ENCODE data around the gene TRAF7. TPM values are rescaled to one million over a fixed set of nuclear protein-coding genes. Genes with fewer than 3 reads are reported as not detected.

TRAF7 gene
- total and polyA plus RNA-seq, 2 donors (not counting 1 experiment from before 2014, with no cell fraction given) = 46.1 to 50.9 TPM

- Mint-ChIP-seq H3K4me3 (no peak overlapping the region), H3K27ac (no peak overlapping the region), H3K9me3 (ENCODE audit: insufficient read depth) (no peaks in the 10 kb centered on the region), H3K27me3 (no peaks in the 10 kb centered on the region), H3K4me1 (peaks cover 32% of the 10 kb centered on the region)
- H3K36me3 ChIP-seq (replicated peaks in 1 of 2; ENCODE audit: control extremely low read depth in 1 of 2, control insufficient read depth in 1 of 2, extremely low read depth in 1 of 2, insufficient read depth in 2 of 2, low read length in 1 of 2) = peaks cover 0 to 37% of the 10 kb centered on the region in 2 experiments
- POLR2A ChIA-PET = interaction anchor here (0.5 kb wide), 1 partner anchor 7 kb away, joined by 5 read pairs; no protein-coding TSS in a partner anchor
- intact Hi-C loops (cut with micrococcal nuclease) = no loop called here
- no peaks in the 10 kb centered on the region for H3K9me3 ChIP-seq (ENCODE audit: control extremely low read depth in 1 of 3, control insufficient read depth in 2 of 3, insufficient read depth in 1 of 3, low read length in 2 of 3)
- H4K20me1 ChIP-seq (ENCODE audit: control insufficient read depth, insufficient read depth, low read length, poor library complexity, severe bottlenecking) = peaks cover 11% of the 10 kb centered on the region
- peaks cover 25% of the 10 kb centered on the region for H3K79me2 ChIP-seq (ENCODE audit: control insufficient read depth, insufficient read depth, low read length)
- no peak for TF ChIP-seq EZH2 (IDR thresholded peaks at IDR 0.05; ENCODE audit: borderline replicate concordance, insufficient read depth, low read depth, low read length, poor library complexity, severe bottlenecking)
- TF ChIP-seq CTCF (IDR thresholded peaks at IDR 0.05) = no peak
- DNase-seq (no peak), ATAC-seq (ENCODE audit: low read depth) (no peak)
- H3K4me1 ChIP-seq (ENCODE audit: control insufficient read depth in 2 of 2, insufficient read depth in 2 of 2, low read length in 2 of 2) = peaks cover 21 to 34% of the 10 kb centered on the region in 2 donors
- no peak overlapping the region for H3K9ac ChIP-seq (ENCODE audit: low read length)
- H3K4me2 ChIP-seq (replicated peaks; ENCODE audit: low read depth, low read length, poor library complexity, severe bottlenecking) = no peak overlapping the region
- no peaks in the 10 kb centered on the region for H3K27me3 ChIP-seq (replicated peaks in 1 of 4; ENCODE audit: control extremely low read depth in 1 of 4, control insufficient read depth in 3 of 4, insufficient read depth in 4 of 4, low read length in 3 of 4)
- H2AFZ ChIP-seq (ENCODE audit: insufficient read depth, low read depth, low read length, poor library complexity, severe bottlenecking) = no peak overlapping the region
- no peak overlapping the region for H3K4me3 ChIP-seq (ENCODE audit: control extremely low read depth in 1 of 5, extremely low read depth in 1 of 5, insufficient read depth in 1 of 5, low read depth in 2 of 5, low read length in 4 of 5)
- CTCF ChIA-PET = interaction anchor here (1.2 kb wide), 1 partner anchor 14 kb away, joined by 3 read pairs; no protein-coding TSS in a partner anchor
- no peak overlapping the region for H3K27ac ChIP-seq (ENCODE audit: low read length in 2 of 2)
- WGBS (ENCODE audit: insufficient coverage) = 96% methylated on average over 22 of the region's 29 CpGs
Observed at GRCh38 chr16:2209258-2210008, 53.9 kb downstream of the TRAF7 start.

DNA sequence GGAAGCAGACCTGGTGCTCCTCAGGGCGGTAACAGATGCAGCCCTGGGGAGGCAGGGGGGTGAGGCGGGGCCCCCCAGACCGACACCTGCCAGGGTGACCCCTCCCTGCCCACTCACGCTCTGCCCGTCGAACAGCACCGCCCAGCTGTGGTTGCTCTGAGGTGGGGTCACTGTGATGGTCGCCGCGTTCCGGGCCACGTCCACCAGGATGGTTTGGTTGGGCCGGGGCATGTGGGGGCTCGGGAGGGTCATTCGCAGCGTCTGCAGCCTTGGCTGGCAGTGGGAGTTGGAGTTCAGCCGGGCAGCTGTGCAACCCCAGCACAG lies 54.4 kb downstream of the TRAF7 start:
- H3K4me3 Mint-ChIP-seq = no peak overlapping the region
- H3K4me2 ChIP-seq (replicated peaks; ENCODE audit: low read depth, low read length, poor library complexity, severe bottlenecking) = no peak overlapping the region
- no peaks in the 10 kb centered on the region for H3K9me3 Mint-ChIP-seq (ENCODE audit: insufficient read depth)
- H3K4me1 ChIP-seq (ENCODE audit: control insufficient read depth in 2 of 2, insufficient read depth in 2 of 2, low read length in 2 of 2) = peaks cover 16 to 29% of the 10 kb centered on the region in 2 donors
- ChIA-PET POLR2A (no interaction called here), CTCF (interaction anchor here (1.2 kb wide), 1 partner anchor 15 kb away, joined by 3 read pairs; no protein-coding TSS in a partner anchor)
- no peaks in the 10 kb centered on the region for H3K9me3 ChIP-seq (ENCODE audit: control extremely low read depth in 1 of 3, control insufficient read depth in 2 of 3, insufficient read depth in 1 of 3, low read length in 2 of 3)
- peaks cover 25% of the 10 kb centered on the region for H3K79me2 ChIP-seq (ENCODE audit: control insufficient read depth, insufficient read depth, low read length)
- H2AFZ ChIP-seq (ENCODE audit: insufficient read depth, low read depth, low read length, poor library complexity, severe bottlenecking) = no peak overlapping the region
- H3K27ac ChIP-seq (ENCODE audit: low read length in 2 of 2) = no peak overlapping the region
- peaks cover 30% of the 10 kb centered on the region for H3K4me1 Mint-ChIP-seq
- H4K20me1 ChIP-seq (ENCODE audit: control insufficient read depth, insufficient read depth, low read length, poor library complexity, severe bottlenecking) = peaks cover 11% of the 10 kb centered on the region
- H3K36me3 ChIP-seq (replicated peaks in 1 of 2; ENCODE audit: control extremely low read depth in 1 of 2, control insufficient read depth in 1 of 2, extremely low read depth in 1 of 2, insufficient read depth in 2 of 2, low read length in 1 of 2) = peaks cover 0 to 37% of the 10 kb centered on the region in 2 experiments
- H3K4me3 ChIP-seq (ENCODE audit: control extremely low read depth in 1 of 5, extremely low read depth in 1 of 5, insufficient read depth in 1 of 5, low read depth in 2 of 5, low read length in 4 of 5) = no peak overlapping the region
- ATAC-seq (ENCODE audit: low read depth) (no peak), DNase-seq (no peak)
- TF ChIP-seq CTCF (IDR thresholded peaks at IDR 0.05) = no peak
- no peaks in the 10 kb centered on the region for H3K27me3 ChIP-seq (replicated peaks in 1 of 4; ENCODE audit: control extremely low read depth in 1 of 4, control insufficient read depth in 3 of 4, insufficient read depth in 4 of 4, low read length in 3 of 4)
- 97% methylated on average over 16 of the region's 17 CpGs for WGBS (ENCODE audit: insufficient coverage)
- H3K27me3 Mint-ChIP-seq = no peaks in the 10 kb centered on the region
- no peak overlapping the region for H3K27ac Mint-ChIP-seq
- intact Hi-C loops (cut with micrococcal nuclease) = no loop called here
- H3K9ac ChIP-seq (ENCODE audit: low read length) = no peak overlapping the region
